HK-2 (cell line): ENCODE data around the gene HIP1.
"Not testable (repeated sequence)": the region's sequence is repeated elsewhere in the genome, so short reads cannot be mapped to it uniquely, and the experiment has no call there.

ENCODE experiments used
- DNase-seq: peaks from one replicate; pipeline ENCODE4 v3.0.0-alpha.2; 2018; ENCODE audit not compliant: unreplicated experiment

Gene HIP1

DNA sequence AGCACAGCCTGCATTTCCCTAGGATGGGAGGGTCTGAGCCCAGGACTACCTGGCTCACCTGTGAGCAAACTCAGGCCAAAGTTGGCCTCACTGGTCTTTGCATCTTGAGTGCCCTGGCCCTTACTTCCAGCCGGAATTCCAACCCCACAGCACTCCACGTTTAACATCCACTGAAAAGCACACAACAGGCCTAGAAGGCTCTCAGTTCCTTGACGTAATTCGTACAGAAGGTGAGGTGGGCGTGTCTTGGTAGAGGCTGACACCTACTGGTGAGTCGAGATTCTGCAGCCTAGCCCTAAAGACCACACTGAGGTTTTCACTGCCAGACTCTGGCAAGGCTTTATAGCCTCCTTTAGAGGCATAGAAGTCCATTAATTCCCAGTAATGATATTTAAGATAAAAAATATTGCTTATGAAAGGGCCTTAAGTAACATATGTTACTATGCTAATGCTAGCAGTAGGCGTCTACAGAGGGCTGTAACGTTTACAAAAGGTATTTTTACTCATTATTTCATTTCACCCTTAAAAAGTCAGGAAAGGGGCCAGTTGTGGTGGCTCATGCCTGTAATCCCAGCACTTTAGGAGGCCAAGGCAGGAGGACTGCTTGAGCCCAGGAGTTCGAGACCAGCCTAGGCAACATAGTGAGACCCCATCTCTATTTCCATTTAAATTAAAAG, 95.8 kb downstream of the HIP1 start:
- peak; percentile 71 for DNase-seq

- DNase-seq: no peak
These were observed 98.5 kb downstream of the HIP1 start for GRCh38 chr7:75640201-75640600.

DNA sequence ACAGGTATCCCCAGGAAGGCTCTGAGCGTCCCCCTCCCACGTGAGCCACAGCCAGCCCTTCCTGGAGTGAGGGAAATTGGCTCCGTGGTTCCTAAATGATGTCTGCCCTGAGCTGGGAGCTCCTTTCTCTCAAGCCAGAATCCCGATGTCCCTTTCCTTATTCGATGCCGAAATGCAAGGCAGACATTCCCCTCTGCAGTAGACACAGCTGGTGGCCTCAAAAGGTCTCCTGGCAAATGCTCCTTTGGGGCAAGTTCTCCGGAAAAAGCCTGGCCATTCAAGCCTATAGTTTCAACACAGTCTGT, 98.9 kb downstream of the HIP1 start:
- DNase-seq: no peak

DNA sequence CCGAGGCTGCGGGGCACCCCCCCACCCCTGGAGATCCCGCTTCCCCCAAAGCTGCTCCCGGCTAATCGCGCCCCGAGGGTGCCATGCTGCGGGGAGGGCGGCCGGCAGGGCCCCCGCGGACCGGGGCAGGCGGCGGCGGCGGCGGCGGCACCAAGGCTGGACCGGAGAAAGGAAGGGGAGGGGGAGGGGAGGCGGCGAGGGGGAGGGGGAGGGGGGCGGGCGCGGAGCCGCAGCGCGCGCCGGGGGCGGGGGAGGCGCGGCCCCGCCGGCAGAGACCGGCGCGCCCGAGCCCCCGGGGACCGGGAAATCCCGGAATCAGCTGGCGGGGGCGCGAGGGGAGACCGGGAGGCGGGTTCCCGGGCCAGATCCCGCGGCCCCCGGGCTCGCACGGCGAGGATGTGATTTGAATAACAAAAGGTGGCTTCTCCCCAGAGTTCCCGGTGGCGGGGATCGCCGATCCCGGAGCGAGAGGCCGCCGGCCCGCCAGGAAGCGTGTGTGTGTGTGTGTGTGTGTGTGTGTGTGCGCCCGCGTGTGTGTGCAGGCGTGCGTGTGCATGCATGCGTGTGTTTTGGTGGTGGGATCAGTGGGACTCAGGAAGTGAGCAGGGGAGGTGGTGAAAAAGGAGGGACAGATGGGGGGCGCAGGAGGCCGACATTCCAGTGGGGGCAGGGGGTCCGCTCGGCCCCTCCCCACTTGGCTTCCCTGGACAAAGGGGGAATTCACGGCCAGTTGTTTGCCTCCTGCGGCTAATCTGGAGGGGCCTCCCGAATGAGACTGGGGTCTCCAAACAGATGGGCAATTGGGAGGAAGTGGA, 99.5 kb downstream of the HIP1 start:
- peak; percentile 61 for DNase-seq

DNA sequence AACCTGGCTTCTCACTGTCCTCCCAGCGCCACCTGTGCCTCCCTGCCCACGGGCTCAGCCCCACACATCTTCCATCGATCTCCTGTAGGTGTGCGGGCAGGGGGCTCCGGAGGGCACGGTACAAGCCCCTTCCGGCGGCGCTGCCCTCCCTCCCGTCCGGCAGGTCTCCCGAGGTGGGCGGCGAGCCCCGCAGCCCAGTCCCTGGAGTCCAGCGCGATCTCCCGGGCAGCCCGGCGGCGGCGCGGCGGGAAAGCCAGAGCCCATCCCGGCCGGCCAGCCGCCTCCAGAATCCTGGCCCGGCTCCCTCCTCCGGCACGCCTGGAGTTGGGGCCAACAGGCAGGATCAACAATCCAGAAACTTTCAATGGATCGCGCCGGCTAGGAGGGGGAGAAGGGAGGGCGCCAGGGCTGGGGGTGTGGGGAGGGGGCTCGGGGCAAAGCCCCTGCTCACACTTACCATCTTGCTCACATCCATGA, 100.1 kb downstream of the HIP1 start:
- peak; percentile 61 for DNase-seq

DNA sequence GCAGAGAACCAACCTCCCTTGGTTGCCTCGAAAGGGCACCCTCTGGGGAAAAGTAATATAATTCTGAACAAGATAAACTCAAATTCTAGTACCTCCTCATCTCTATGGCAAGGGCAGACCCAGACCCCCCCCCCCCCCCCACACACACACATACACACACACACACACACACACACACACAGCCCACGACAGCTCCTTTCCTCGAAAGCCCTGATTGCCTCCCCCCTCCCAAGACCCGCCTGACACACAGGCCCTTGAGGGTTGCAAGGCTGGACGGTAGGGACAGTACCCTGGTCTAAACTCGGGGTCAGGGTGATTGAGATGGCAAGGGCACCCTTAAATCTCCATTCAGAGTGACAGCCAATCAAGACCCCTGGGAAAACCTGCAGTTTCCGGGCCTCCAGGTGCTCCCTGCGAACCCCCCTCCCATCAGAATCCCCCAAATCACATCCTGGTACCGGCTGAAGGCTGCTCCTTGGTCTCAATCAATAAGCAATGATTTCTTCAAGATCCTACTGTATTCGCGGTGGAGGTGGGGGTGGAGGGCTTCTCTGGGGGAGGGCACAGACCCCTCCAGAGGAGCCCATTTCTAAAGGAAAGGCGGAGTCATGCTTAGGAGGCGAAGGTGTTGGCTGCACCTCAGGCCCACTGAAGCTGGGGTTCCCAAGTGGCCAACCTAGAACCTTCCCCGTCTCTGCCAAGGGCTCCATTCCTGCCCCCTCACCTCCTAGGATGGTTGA, 100.7 kb downstream of the HIP1 start:
- DNase-seq: no peak

DNA sequence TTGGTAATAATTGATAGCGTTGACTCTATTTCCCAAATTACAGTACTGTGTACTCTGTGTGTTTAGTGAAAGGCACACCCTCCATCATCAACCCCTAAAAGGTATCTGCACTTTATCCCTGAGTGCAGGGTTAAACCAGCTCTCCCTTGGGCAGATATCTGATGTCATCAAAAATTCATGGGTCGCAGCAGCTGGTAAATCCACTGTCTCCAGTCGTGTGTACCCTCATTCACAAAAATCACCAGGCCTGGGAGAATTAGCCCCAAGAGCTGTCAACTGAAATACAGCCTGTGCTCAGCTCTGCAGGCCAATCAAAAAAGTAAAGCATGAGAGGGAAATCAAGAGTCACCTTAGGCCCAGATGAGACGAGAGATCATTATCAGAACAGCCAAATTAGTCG, 103.7 kb downstream of the HIP1 start:
- no peak for DNase-seq

DNA sequence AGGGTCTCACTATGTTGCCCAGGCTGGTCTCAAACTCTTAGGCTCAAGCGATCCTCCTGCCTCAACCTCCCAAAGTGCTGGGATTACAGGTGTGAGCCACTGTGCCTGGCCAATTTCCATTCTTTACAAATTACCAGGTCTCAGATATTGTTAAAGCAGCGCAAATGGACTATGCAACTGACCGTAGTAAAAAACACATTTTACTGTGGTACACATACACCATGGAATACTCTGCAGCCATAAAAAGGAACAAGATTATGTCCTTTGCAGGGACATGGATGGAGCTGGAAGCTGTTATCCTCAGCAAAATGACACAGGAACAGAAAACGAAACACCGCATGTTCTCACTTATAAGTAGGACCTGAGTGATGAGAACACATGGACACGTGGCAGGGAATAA, 106.2 kb downstream of the HIP1 start:
- not testable (repeated sequence) for DNase-seq

- DNase-seq: no peak
These were observed 107.0 kb downstream of the HIP1 start for GRCh38 chr7:75631711-75632110.

GRCh38 chr7:75630549-75630948, 108.2 kb downstream of the HIP1 start:
- DNase-seq: no peak

GRCh38 chr7:75629044-75629443, 109.7 kb downstream of the HIP1 start:
- DNase-seq: no peak

DNA sequence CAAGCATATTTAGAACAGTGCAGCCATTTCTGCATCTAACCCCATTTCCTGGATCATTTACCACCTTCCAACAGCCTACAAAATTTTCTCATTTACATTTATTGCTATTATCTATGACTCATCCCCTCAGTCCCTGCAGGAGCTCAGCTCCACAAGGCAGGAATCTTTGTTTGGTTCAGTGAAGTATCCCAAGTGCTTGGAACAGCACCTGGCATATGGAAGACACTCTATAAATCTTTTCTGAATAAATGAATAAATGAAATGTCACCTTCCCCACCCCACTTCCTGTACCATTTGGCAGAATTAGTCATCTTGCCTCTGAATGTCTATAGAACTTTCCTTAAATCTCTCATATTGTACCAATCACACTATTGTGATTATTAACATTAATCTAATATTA, 110.7 kb downstream of the HIP1 start:
- no peak for DNase-seq

GRCh38 chr7:75626954-75627353, 111.8 kb downstream of the HIP1 start:
- DNase-seq: no peak

- DNase-seq: no peak
These were observed 112.9 kb downstream of the HIP1 start for GRCh38 chr7:75625868-75626267.

DNA sequence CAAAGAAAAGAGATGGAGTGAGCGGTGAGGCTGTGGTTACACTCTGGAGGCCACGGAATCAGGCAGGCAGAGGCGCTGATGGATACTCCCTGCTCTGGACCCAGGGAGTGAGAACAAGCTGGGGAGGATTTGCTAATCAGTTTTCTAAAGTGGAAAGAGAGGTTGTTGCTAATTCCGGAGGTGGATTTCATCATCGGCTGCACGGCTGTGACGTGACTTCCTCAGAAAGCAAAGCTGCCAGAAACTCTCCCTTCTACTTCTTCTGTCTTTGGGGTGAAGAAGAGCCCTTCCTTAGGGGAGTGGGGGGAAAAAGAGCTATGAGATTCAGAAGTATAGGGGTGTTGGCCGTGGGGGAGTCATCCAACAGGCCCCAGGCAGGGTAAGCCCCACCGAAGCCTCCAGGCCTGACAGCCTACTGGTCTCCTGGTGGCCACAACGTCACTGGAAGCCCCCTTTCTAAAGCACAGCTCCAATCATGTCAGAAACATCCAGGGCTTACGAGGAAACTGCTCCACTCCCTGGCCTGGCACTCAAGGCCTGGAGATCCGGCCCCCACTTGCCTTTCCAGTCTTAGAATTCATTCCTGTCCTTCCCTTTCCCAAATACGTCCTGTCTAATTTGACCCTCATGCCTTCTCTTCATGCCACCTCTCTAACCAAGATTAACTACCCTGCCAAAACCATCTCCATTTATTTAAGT, 114.5 kb downstream of the HIP1 start:
- no peak for DNase-seq

- peak; percentile 31 for DNase-seq
These were observed 115.2 kb downstream of the HIP1 start for GRCh38 chr7:75623390-75624133.

- no peak for DNase-seq
These were observed 117.6 kb downstream of the HIP1 start for GRCh38 chr7:75621124-75621523.

DNA sequence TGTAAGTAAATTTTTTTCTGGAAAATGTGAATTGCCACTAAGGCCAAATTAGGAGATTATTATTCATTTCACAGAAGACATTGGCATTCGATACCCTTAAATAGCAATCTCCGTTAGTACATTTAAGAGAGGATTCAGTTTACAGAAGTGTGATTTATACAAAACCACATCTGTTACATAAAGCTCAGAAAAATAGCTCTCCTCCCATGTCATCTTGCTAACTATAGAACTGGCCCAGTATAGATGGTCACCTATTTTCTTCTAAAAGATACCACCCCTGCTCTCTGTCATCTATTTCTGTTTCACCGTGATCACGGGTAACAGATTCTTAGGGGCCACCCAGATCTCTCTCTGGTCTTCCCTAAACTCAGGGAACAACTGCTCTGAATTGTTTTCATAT, 119.1 kb downstream of the HIP1 start:
- no peak for DNase-seq

DNA sequence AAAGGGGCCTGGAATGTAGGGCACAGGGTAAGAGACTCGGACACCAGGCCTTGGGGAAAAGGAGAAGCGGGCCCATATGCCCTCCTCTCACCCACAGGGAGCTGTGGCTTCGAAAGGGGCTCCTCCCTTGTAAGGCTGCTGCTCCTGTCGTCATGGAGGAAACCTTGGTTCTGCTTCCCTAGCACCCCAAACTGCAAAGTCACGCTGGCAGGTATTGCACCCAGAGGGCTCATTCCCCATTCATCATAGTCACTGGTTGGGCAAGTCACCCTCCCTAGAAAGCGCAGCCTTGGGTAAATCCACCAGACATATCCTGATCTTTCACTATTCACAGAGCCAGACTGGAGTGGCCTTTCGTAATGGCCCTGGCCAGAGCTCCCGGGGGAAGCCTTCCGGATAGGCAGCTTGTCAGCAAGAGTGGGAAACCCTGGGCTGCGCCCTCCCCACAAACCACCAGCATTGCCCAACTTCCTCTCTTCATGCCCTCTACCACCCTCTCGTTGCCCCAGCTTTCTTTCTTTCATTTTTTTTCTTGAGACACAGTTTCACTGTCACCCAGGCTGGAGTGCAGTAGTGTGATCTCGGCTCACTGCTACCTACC, 121.0 kb downstream of the HIP1 start:
- no peak for DNase-seq

DNA sequence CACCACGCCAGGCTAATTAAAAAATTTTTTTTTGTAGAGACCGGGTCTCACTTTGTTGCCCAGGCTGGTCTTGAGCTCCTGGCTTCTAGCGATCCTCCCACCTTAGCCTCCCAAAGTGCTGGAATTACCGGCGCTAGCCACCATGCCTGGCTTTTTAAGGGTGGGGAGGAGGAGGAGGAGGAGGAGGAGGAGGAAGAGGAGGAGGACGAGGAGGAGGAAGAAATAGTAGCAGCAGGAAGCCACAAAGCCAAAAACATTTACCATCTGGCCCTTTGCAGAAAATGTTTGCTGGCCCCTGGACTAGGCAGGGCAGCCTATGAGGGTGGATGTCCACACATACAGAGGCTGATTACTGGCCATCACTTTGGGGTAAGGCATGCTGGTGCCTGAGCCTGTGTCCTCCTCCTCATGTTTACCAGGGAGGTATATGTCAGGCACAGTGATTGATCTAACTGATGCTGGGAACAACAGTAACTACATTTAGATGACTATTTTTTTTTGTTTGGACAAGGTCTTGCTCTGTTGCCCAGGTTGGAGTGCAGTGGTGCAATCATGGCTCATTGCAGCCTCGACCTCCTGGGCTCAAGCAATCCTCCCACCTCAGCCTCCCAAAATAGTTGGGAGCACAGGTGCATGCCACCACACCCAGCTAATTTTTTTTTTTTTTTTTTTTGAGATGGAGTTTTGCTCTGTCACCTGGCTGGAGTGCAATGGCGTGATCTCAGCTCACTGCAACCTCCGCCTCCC, 122.1 kb downstream of the HIP1 start:
- DNase-seq: no peak
